Endothelial cell of umbilical vein (primary cell): ENCODE results near the gene CCDC107.

Experiments
- CTCF ChIP-seq, 2 donors: IDR thresholded peaks; 1 replicate in 1 of 2; 2 replicates in 1 of 2; pipeline ENCODE4 v1.5.1; 2011; ENCODE audit warnings: low read length in 2 of 2, mild to moderate bottlenecking in 2 of 2, moderate library complexity in 2 of 2, control low read depth in 1 of 2, inconsistent platforms in 1 of 2, low read depth in 1 of 2; ENCODE audit not compliant: insufficient read depth in 1 of 2; ENCODE audit errors: extremely low read depth in 1 of 2
- EZH2 ChIP-seq: IDR thresholded peaks from 2 replicates; pipeline ENCODE4 v1.6.1; 2012; ENCODE audit warnings: borderline replicate concordance, low read depth, mild to moderate bottlenecking, moderate library complexity, low read length, inconsistent platforms; ENCODE audit not compliant: severe bottlenecking
- FOS ChIP-seq: IDR thresholded peaks from 2 replicates; pipeline ENCODE4 v1.6.1; 2011; ENCODE audit warnings: mild to moderate bottlenecking, low read length, moderate library complexity, borderline replicate concordance; ENCODE audit not compliant: insufficient read depth
- GATA2 ChIP-seq: IDR thresholded peaks from 2 replicates; pipeline ENCODE4 v1.7.0; 2011; ENCODE audit warnings: low read depth, mild to moderate bottlenecking, moderate library complexity, mixed read lengths, low read length; ENCODE audit not compliant: insufficient read length, insufficient read depth
- MAX ChIP-seq: IDR thresholded peaks from 2 replicates; pipeline ENCODE4 v1.6.1; 2011; ENCODE audit not compliant: insufficient read depth, insufficient read length
- MYC ChIP-seq: IDR thresholded peaks from one replicate; pipeline ENCODE4 v1.6.1; 2011; ENCODE audit warnings: mild to moderate bottlenecking, low read depth, low read length
- POLR2A ChIP-seq: IDR thresholded peaks from 2 replicates; pipeline ENCODE4 v1.6.1; 2012; ENCODE audit warnings: low read depth, mild to moderate bottlenecking, control low read depth, low read length
- POLR2AphosphoS5 ChIP-seq: IDR thresholded peaks from 2 replicates; pipeline ENCODE4 v1.6.1; 2012; ENCODE audit warnings: low read depth, mild to moderate bottlenecking, control low read depth, low read length, moderate library complexity; ENCODE audit not compliant: insufficient read depth

- TF ChIP-seq POLR2A (peak; percentile 3), CTCF (IDR thresholded peaks at IDR 0.05; ENCODE audit: extremely low read depth in 1 of 2, insufficient read depth in 1 of 2, low read depth in 1 of 2, low read length in 2 of 2) (no peak), GATA2 (no peak), POLR2AphosphoS5 (no peak), EZH2 (no peak), MYC (no peak), MAX (no peak), FOS (no peak)
Observed at GRCh38 chr9:35690294-35690613, 32.2 kb downstream of the CCDC107 start.
